GM19438 (cell line): ENCODE results near the gene ZNF792.
"Not testable (repeated sequence)": the region's sequence is repeated elsewhere in the genome, so short reads cannot be mapped to it uniquely, and the experiment has no call there.

Experiments used
- ATAC-seq: cut with Tn5 transposase; IDR thresholded peaks from one replicate; pipeline ENCODE4 v1.9.1; 2021; ENCODE audit warnings: low read depth; ENCODE audit not compliant: unreplicated experiment

ZNF792 gene

DNA sequence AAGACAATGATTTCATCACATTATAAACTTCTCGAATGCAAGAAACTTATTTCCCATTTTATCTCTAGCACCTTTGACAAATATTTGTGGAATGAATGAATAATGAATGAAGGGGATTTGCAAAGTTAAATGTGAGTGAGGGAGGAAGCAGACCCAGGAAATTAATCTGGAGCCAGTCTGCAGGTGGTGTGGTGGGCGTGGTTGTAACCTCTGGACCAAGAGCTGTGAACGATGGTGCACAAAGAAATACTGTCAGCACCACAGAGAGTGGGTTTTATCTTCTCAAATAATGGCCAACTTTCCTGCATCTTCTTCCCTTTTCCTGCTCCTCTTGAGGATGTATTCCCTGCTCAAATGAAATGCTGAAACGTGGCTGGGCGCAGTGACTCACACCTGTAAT lies 11.0 kb upstream of the ZNF792 start:
- no peak for ATAC-seq

DNA sequence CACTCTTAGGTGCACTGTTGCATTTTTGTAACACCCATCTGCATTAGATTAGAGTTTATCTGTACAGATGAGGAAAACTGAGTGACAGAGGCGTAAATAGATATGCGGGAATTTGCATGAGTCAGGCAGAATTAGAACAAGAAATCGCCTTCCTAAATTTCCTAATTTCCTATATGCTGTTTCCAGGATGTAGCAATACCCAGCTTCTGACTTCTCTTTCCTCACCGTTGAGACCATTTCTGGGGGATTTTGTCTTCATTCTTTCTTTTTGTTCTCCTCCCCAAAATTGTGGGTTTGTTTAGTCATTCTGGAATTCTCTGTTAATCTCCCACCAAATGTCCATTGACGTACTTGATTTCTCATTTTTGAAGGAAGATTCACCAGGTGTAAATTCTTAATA lies 10.6 kb upstream of the ZNF792 start:
- no peak for ATAC-seq

DNA sequence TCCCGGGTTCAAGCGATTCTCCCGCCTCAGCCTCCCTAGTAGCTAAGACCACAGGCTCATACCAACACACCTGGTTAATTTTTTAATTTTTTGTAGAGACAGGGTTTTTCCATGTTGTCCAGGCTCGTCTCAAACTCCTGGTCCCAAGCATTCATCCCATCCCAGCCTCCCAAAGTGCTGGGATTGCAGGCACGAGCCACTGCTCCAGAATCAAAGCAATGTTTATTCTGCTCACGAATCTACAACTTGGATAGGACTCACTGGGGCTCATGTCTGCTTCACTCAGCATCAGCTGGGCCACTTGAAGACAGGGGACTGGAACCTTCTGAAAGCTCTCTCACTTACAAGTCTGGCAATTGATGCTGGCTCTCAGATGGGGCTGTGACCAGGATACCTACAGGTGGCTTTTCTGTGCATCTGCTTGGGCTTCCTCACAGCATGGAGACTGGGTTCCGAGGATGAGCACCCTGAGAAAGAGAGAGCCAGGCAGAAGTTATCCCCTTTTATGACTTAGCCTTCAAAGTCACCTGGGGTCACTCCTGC lies 8.2 kb upstream of the ZNF792 start:
- ATAC-seq, result no peak

DNA sequence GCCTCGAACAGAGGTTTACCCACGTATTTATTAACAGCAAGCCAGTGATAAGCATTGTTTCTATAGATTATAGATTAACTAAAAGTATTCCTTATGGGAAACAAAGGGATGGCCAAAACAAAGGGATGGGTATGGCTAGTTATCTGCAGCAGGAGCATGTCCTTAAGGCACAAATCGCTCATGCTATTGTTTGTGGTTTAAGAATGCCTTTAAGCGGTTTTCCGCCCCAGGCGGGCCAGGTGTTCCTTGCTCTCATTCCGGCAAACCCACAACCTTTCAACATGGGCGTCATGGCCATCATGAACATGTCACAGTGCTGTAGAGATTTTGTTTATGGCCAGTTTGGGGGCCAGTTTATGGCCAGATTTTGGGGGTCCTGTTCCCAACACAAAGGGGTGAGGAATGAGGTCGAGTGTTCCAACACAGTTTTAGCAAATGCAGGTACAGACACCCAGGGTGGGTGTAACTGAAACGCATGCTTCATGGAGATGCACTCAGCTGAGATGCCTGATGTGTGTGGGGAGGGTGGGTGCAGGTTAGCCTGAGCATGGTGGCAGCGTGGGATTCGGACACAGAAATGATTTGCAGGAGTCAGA lies 6.3 kb upstream of the ZNF792 start:
- not testable (repeated sequence) for ATAC-seq

DNA sequence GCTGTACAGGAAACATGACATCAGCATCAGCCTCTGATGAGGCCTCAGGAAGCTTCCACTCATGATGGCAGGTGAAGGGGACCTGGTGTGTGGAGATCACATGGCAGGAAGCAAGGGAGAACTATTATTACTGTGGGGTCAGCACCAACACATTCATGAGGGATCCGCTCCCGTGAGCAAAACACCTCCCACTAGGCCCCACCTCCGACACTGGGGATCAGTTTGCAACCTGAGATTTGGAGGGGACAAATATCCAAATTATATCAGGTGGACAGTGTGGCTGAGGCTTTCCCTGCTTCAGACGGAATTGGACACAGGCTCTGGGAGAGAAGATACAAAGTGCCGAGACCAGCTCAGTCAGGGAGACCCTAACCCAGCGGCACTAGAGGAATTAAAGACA lies 5.7 kb upstream of the ZNF792 start:
- no peak for ATAC-seq

DNA sequence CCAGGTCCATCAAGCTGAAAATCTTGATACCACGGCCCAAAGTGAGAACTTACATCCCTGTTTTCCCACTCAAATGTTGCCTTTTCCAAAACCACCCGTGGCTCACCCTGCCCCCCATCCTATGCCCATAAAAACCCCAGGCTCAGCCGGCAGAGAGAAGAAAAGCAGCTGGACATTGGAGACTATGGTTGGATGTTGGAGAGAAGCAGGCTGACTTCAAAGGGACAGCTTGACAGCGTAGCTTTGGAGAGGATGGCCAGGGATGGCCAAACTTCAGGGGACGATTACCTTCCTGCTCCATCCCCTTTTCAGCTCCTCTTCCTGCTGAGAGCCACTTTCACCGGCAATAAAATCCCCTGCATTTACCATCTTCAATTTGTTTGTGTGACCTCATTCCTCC lies 3.5 kb upstream of the ZNF792 start:
- no peak for ATAC-seq

DNA sequence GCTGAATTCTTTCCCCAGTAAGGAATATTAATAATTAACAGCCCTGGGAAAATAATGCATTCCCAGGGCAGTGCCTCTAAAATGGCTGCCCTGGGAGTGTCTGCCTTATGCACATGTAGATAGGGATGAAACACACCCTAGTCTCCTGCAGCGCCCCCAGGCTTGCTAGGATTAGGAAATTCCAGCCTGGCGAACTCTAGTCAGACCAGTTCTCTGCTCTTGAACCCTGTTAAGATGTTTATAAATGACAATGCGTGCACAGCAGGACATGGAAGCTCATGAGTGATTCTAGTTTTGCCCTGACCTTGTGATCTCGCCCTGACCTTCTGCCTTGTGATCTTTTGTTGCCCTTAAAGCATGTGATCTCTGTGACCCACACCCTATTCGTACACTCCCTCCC lies 1.5 kb upstream of the ZNF792 start:
- not testable (repeated sequence) for ATAC-seq

DNA sequence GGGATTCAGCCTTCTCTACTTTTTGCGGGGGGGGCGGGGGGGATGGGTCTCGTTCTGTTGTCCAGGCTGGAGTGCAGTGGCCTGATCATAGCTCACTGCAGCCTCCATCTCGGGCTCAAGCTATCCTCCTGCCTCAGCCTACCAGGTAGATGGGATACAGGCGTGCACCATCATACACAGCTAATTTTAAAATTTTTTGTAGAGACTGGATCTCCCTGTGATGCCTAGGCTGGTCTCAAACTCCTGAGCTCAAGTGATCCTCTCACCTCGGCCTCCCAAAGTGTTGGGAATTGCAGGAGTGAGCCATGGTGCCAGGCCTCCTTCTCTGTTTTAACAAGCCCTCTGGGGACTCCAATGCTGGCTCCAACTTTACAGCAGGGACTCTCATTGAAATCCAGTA lies 569 bp upstream of the ZNF792 start:
- no peak for ATAC-seq

DNA sequence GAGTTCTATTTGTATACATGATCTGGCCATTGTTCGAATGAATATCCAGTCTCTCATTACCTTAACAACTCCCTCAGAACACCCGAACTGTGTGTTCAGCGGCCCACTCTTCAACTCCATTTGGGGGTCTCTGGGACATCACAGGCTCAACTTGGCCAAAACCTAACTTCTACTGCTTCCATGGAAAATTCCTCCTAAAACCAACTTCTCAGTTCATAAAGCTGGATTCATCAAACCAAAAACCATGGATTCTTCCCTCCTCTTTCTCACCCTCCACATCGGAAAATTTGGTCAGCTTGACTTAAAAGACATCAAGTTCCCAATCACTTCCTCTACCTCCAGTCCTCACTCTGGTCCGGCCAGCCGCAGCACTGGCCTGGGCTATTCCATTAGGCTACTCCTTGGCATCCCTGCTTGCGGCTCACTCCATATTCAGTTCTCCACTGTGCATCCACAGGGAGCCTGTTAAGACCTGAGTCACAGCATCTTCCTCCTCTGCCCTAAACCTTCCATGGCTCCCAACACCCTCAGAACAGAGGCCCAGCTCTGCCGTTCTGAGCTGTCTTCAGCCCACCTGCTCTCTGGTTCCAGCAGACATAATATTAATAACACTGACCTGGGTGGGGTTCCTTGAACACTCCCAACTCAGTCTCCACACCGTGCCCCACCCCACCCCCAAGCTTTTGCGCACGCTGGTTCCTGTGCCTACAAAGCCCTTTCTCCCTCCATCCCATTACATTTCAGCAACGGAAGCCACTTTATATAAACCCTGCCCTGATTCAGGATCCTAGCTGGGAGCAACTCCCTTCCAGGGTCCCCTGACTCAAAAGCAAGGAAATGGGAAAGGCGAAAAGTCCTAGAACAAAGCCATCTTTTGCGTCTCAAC lies 1.1 kb downstream of the ZNF792 start:
- ATAC-seq, result no peak

DNA sequence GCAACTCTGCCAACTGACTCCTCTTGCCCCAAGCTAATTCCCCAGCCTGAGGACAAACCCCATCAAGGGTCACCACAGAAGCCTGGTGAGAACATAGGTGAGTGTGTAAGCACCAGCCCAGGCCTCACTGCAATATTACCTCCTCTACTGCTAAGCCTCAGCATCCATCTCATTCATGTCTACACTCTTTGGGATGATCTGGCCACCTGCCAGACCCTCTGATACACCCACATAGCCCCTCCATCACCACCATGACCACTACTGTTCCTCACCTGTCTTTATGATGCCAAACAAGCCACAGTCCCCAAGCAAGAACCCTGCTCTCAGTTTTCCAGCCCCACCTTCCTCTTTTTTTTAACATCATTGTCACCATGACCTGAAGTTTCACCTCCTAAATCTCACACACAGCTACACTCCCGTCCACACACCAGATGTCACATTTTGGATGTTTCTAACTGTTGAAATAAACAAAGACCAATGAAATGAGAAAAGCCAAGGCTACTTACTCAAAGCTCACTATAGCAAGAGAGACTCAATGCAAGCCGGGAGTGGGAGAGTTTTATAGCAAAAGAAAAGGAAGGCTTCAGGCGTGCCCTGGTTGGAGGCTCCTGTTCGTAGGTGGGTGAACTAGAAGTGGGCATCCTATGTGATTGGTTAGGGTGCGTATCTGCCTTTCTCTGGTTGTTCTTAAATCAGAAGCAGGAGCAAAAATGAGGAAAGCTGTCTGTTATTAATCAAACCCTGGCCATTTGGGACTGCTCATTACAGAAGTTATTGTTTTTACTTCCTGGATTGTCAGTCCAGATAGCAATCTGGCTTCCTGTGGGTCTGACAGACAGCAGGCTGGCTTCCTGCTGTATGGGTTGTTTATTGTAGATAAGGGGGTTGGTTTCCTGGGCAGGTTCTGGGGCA lies 2.0 kb downstream of the ZNF792 start:
- ATAC-seq, result no peak

DNA sequence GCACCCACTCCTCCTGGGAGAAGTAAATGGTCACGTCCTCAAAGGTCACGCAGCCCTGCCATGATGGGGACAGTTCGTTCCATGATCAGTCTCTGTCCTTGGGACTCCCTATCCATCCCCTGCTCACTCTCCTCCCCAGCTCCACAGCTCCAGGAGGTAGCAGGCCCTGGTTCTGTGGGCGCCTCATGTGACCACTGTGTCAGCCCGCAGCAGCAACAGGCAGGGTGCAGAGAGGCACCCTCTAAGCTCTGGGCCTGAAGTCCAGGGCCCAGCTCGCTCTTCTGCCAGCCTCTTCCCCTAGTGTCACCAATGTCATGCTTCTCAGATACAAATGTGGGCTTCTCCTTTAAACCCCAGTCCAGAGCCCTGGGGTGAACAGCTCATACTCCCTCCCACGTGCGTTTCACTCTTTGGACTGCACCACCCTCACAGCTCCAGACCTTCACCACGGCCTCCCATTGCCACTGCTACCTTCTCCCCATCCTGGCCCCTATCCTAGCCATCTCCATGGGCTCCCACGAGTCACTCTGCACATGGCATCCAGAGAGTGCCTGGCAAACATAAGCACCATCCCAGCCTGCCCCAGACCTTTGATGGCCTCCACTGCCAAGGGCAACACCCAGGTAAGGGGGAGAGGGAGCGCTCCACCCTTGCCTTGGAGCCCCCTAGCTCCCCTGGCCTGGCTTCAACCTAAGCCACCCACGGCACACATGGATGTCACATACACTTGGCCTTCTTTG lies 2.9 kb downstream of the ZNF792 start:
- ATAC-seq, result no peak

DNA sequence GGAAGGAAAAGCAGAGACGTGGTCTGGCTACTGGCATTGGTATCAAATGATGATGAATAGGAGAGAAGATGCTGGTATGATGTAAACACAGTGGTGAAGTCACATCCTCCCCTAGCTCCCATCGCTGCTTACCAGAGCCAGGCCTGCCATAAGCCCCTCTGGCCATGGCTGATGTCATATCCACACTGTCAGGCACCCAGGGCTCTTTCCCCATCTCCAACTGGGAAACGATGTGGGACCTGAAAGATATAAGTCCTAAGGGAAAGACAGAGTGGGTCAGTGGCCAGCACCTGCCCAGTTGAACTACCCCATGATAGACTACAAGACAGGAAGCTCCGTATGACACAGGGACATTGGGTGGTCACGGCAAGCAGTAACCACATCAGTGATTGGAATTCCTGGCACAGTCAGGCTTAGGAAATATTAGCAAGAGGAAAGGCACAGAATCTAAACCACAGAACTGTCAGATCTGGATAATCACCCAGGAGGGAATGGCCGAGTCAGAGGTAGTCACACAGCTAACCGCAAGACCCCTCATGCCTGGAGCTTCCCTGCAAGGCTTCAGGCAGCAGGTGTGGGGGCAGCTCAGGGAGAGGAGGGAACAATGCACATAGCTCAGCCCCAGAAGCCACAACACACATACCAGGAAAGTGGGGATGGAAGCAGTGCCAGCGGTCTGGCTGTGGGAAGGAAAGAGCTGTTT lies 3.8 kb downstream of the ZNF792 start:
- ATAC-seq, result no peak

DNA sequence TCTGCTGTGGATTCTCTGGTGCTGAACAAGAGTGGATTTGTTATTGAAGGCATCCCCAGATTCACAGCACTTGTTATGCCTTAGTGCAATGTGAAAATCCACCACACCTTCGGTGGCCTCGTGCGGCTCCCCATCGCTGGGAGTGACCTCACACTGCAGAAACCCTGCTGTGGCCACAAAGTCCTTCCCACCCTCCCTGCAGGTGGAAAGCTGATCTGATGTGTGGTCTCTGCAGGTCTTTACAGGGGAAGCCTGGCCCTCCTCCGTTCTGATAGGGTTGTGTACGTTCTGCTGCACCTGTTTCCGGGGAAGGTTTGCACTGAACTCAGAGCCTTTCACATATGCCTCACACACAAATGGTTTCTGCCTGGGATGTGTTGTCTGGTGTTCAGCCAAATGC lies 5.0 kb downstream of the ZNF792 start:
- no peak for ATAC-seq

DNA sequence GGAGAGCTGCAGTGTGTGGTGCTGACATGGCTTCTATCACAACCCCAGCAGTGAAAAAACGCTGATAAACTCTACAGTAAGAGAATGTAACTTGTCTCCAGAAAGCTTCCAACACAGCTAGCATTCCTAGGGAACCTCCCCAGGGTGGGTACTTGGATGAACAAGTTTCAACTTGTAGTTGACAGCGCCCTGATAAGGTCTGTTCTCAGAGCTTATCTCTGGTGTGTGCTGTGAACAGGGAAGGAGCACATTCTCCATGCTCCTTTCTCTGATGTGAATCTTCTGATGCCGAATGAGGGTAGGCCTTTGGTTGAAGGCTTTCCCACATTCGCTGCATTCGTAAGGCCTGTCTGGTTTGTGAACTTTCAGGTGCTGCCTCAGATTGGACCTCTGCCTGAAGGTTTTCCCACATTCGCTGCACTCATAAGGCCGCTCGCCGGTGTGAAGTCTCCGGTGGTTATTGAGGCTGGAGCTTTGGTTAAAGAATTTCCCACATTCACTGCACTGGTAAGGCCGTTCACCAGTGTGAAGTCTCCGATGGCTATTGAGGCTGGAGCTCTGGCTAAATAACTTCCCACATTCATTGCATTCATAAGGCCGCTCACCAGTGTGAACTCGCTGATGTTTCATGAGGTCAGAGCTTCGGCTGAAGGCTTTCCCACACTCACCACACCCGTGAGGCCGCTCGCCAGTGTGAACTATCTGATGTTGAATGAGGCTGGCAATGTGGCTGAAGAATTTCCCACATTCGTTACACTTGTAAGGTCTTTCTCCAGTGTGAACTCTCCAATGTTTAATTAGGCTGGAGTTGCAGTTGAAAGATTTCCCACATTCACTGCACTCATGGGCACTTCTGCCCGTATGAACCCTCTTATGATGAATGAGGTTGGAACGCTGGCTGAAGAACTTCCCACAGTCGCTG lies 5.9 kb downstream of the ZNF792 start:
- ATAC-seq, result no peak

DNA sequence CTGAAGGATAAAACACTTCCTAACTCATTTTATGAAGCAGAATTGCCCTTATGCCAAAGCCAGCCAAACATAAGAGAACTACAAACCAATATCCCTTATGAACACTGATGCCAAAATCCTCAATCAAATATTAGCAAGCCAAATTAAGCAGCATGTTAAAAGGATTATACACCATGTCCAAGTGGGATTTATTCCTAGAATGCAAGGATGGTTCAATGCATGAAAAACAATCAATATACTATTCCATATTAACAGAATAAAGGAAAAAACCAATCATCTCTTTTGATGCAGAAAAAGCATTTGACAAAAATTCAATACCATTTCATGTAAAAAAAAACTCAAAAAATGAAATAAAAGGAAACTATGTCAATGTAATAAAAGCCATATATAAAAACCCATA lies 10.9 kb downstream of the ZNF792 start:
- ATAC-seq, result no peak

DNA sequence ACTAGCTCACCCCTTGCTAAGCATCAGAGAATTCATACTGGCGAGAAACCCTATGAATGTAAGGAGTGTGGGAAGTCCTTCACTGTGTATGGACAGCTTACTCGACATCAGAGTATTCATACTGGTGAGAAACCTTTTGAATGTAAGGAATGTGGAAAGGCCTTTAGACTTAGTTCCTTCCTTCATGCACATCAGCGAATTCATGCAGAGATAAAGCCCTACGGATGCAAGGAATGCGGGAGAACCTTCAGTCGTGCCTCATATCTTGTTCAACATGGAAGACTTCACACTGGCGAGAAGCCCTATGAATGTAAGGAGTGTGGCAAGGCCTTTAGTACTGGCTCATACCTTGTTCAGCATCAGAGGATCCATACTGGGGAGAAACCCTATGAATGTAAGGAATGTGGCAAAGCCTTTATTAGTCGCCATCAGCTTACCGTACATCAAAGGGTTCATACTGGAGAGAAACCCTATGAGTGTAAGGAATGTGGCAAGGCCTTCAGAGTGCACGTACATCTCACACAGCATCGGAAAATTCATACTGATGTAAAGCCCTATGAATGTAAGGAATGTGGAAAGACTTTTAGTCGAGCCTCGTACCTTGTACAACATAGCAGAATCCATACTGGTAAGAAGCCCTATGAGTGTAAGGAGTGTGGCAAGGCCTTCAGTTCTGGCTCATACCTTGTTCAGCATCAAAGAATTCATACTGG lies 20.0 kb downstream of the ZNF792 start:
- ATAC-seq, result no peak

DNA sequence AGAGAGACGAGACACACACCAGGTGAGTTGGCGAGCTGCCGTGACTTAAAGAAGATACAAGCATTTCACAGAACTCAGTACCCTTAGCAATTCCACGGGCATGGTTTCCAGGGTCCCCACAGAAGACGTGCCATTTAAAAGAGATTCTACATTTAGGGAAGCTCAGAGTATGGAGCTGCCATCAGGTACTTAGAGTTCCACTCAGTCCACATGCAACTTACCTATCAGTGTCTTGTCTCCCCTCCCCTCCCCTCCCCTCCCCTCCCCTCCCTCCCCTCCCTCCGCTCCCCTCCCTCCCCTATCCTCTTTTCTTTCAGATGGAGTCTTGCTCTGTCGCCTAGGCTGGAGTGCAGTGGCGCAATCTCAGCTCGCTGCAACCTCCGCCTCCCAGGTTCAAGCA lies 25.1 kb downstream of the ZNF792 start:
- ATAC-seq, result no peak

DNA sequence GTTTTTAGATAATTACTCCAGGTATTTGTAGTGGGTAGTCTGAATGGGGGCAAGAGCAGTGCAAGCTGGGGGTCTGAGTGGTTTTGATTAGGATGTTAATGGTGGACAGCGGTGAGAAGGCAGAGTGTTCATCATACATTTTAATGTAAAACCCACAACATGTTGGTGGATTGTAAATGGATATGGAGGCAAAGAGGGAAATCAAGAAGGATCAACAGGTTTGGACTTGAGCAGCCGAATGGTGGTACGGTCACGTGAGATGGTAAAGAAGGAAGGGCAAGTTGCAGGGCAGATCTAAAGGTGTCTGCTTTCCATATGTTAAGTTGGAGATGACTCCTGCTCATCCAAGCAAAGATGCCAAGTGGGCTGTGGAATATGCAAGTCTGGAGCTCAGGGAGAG lies 27.8 kb downstream of the ZNF792 start:
- ATAC-seq, result no peak
